HG02885 (cell line): ENCODE measurements around the gene GATA3.

Experiments used
- ATAC-seq: cut with Tn5 transposase; IDR thresholded peaks from one replicate; pipeline ENCODE4 v1.9.1; 2021; ENCODE audit warnings: mild to moderate bottlenecking; ENCODE audit not compliant: unreplicated experiment, poor library complexity

GATA3 gene

DNA sequence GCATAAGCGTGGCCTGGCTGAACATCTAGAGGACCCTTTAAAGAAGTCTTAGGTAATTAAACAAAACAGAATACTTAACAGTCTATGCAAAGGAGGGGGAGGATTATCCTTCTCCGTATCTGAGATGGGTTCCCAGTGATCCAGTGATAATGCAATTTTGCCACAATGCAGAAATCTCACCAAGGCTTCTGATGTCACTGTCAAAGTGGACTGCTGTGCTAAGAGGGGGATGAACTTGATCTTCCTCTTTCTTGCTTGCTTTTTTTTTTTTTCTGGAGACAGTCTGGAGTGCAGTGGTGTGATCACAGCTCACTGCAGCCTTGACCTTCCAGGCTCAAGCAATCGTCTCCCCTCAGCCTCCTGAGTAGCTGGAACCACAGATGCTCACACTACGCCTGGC lies 30.8 kb downstream of the GATA3 start:
- no peak for ATAC-seq

GRCh38 chr10:8086315-8086714 lies 31.8 kb downstream of the GATA3 start:
- no peak for ATAC-seq

- peak; percentile 86 for ATAC-seq
Measured at GRCh38 chr10:8088504-8088903, 34.0 kb downstream of the GATA3 start.

DNA sequence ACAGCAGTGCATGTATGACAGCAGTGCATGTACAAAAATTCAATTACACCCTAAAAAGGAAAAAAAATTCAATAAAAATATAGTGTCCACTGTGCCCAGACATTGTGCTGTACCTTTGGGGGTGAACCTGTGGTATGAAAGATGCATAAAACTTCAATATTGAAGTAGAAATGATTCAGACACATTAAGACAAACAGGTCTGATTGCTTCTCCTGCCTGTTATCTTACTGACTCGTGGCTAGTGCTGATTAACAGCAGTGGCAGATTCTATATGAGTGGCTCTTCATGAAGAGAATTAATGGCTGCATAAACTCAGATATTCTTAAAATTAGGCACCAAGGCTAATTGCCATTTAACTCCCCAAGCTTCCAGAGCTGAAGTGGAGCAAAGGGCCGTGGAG lies 37.9 kb downstream of the GATA3 start:
- no peak for ATAC-seq

DNA sequence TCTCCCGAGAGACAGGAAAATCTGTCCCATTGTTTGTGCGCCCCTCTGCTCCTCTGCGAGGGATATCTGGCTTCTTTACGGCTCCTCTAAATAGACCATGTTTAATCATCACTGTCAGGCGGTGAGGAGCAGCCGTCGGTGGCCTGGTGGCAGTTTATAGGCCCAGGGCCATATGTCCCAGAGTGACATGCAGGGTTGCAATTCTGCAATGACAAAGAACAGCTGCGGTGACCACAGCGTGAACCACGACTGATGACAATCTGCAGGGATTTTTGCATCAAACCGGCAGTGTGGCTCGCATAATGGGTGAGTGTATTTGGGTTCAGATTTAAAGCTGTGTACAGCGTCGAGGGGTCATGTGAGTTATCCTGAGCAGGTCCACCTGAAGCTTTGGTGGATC lies 41.5 kb downstream of the GATA3 start:
- ATAC-seq = no peak

- no peak for ATAC-seq
Measured at GRCh38 chr10:8096931-8097330, 42.4 kb downstream of the GATA3 start.

DNA sequence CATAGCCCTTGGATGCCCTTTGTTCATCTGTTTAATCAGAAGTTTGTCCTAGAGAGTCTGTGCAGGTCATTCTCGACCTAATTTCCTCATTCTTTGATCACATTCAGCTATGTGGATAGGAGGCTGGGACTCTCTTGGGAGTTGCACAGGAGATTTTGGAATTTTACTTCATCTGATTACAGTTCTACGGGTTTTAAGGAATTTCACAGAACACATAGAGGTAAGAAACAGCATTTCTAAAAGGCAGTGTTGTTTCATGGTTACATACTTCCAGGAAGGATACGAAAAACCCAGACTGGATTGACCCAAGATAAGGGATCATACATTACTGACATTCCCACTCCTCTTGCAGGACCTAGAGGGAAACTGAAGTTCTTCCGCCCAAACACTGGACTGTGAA lies 45.9 kb downstream of the GATA3 start:
- no peak for ATAC-seq

- ATAC-seq = peak; percentile 89
Measured at GRCh38 chr10:8102708-8103401, 48.4 kb downstream of the GATA3 start.

DNA sequence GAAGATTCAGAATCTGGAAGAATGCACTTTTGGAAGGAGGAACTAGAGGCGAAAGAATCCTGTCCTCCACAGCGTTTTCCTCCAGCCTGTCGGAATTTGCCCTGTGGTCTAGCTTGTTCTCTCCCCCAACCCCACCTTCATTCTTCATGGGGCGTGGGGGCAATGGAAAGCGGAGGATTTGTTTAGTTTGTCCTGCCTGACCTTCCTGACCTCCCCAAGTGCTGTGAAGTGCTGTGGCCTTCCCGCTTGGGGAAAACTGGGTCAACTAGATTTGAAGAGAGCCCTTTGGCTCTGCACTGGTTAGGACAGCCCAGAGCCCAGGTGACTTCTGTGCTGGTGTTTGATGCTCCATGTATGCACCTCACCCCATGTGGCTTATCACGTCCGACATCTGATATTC lies 49.1 kb downstream of the GATA3 start:
- no peak for ATAC-seq

- no peak for ATAC-seq
Measured at GRCh38 chr10:8104005-8104404, 49.5 kb downstream of the GATA3 start.

DNA sequence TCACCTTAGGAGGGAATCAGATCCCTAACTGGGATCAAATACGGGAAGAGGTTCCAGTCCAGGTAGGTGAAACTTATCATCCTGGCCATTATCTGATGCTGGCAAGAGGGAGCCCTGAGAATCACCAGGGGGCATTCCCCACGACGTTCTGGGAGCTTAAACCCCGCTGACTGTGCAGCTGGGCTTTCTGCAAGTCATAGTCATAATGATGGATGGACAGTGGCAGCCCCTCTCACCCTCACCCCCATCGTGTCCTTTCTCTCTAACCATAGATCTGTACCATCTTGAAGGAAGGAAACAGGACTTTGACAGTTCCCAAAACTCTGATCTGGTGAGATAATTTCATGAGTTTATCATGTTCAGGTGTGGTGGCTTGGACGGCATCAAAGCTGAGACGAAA lies 50.2 kb downstream of the GATA3 start:
- ATAC-seq = no peak

DNA sequence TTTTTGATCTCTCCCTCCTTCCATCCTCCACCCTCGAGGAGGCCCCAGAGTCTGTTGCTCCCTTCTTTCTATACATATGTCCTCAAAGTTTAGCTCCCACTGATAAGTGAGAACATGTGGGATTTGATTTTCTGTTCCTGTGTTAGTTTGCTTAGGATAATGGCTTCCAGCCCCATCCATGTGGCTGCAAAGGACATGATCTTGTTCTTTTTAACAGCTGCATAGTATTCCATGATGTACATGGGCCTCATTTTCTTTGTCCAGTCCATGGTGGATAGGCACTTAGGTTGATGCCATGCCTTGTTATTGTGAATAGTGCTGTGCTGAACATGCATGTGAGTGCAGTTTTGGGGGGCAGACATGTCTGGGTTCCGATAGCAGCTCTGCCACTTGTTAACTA lies 51.4 kb downstream of the GATA3 start:
- ATAC-seq = no peak

GRCh38 chr10:8112230-8112905 lies 57.9 kb downstream of the GATA3 start:
- ATAC-seq = no peak

GRCh38 chr10:8112942-8113442 lies 58.5 kb downstream of the GATA3 start:
- ATAC-seq = no peak

DNA sequence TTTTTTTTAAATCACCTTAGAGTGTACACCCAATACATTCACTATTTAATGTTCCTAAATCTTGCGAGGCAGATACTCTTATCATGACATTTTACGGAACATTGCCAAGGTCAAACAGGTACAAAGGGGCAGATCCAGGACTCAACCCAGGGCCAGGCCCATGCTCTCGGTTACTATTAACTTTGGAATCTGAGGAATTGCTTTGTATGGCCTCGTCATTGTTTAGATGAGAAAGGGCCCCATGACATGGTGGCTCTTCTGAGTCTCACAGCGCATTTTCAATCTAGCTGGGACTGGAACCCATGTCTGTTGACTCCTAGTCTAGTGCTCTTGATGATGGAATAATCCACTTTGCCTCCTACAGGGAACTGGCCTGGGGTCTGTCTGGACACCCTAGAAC lies 59.1 kb downstream of the GATA3 start:
- no peak for ATAC-seq

DNA sequence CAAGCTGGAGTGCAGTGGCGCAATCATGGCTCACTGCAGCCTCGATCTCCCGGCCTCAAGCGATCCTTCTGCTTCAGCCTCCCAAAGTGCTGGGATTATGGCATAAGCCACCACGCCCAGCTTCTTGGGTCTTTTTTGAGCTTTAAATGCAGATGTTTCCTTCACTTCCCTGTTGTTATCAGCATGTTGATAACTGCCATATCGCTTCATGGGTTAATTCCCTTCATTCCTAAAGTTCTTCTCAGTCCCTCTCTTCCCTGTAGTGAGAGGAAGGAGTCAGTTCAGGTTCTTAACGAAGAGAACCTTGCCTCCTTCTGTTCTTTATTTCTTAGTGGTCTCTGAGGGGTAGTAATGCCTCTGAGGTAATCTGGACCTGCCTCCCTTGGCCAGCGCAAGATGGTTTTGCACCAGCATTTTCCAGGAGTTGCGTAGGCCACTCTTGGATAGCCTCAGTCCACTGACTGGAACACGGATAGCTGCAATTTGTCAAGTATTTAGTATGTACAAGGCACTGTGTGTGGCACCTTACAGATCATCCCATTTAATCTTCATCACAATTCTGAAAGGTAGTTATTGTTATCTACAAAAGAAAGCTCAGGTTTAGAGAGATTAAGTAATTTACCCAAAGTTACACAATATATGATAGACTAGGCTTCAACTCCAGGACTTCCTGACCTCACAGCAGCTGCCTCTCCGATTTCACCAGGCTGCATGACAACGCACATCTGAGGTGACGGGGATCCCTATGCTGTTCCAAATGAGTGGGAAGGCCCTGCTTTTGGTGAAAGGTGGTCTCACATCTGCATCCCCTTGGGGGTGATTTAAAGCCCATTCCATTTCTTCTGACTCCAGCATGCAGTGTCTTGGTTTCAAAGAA lies 60.5 kb downstream of the GATA3 start:
- no peak for ATAC-seq

- ATAC-seq = no peak
Measured at GRCh38 chr10:8115618-8115980, 61.1 kb downstream of the GATA3 start.

GRCh38 chr10:8116474-8116873 lies 62.0 kb downstream of the GATA3 start:
- no peak for ATAC-seq

- no peak for ATAC-seq
Measured at GRCh38 chr10:8116926-8117493, 62.5 kb downstream of the GATA3 start.

DNA sequence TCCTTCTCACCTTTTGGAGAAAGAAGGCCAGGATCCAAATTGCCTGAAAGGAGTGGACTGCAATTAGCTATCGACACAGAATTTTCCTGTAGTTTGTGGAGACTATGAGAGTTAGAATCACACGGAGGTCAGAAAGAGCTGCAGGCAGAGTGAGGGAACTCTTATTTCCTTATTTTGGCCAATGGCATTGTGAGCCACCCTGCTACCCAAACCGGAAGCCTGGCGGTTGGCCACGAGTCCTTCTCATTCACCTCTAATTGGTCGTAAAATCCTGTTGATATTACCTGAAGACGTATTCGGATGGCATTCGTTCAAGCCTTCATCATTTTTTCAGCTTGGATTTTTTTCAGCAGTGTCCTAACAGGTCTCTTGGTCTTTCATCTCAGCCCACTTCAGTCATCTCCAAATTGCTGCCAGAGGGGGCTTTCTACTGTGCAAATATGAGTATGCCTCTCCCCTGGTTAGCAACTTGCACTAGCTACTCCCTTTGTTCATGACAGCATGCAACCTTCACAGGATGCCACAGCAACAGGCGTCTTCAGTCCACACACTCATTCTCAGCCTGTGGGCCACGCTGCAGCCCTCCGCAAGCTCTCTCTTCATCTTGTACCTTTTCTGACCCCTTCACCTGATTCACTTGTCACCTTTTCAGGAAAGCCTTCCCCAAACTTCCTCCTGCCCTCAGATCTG lies 66.9 kb downstream of the GATA3 start:
- ATAC-seq = no peak
